Measurements from ENCODE around the gene HDDC3. TPM values are rescaled to one million over a fixed set of nuclear protein-coding genes. Genes with fewer than 3 reads are reported as not detected.

Gene HDDC3
- total RNA-seq, 1 donor from 2014 or later = 29.4 TPM

GRCh38 chr15:90914305-90915080 is 17.9 kb downstream of the HDDC3 start:
- Histone ChIP-seq H3K9me3 (no peaks in the 10 kb centered on the region), H3K27ac (no peak overlapping the region), H3K27me3 (no peaks in the 10 kb centered on the region), H3K4me3 (no peak overlapping the region), H3K36me3 (peaks cover 85 to 97% of the 10 kb centered on the region in 2 donors), H3K4me1 (no peaks in the 10 kb centered on the region)
- no peak for DNase-seq (ENCODE audit: low spot score in 2 of 2)
- TF ChIP-seq CTCF (IDR thresholded peaks at IDR 0.05) = no peak
- intact Hi-C loops (cut with DNase I) = no loop called here

GRCh38 chr15:90913398-90913944 is 18.9 kb downstream of the HDDC3 start:
- peaks cover 87 to 92% of the 10 kb centered on the region in 2 donors for H3K36me3 ChIP-seq
- no peak for DNase-seq (ENCODE audit: low spot score in 2 of 2)
- no peak for TF ChIP-seq CTCF (IDR thresholded peaks at IDR 0.05)

GRCh38 chr15:90912770-90913075 is 19.6 kb downstream of the HDDC3 start:
- intact Hi-C loops (cut with DNase I) = no loop called here
- no peaks in the 10 kb centered on the region for H3K27me3 ChIP-seq
- no peak overlapping the region for H3K4me3 ChIP-seq
- H3K27ac ChIP-seq = no peak overlapping the region
- no peaks in the 10 kb centered on the region for H3K4me1 ChIP-seq
- TF ChIP-seq CTCF (IDR thresholded peaks at IDR 0.05) = no peak
- peaks cover 84 to 88% of the 10 kb centered on the region in 2 donors for H3K36me3 ChIP-seq
- H3K9me3 ChIP-seq = no peaks in the 10 kb centered on the region
- DNase-seq (ENCODE audit: low spot score in 2 of 2) = no peak

More at GRCh38 chr15:90913398-90913944, 18.9 kb downstream of the HDDC3 start:
- Histone ChIP-seq H3K27ac (no peak overlapping the region), H3K4me3 (no peak overlapping the region), H3K27me3 (no peaks in the 10 kb centered on the region), H3K4me1 (no peaks in the 10 kb centered on the region), H3K9me3 (no peaks in the 10 kb centered on the region)
- intact Hi-C loops (cut with DNase I) = no loop called here

GRCh38 chr15:90911906-90912769 is 20.2 kb downstream of the HDDC3 start:
- H3K27ac ChIP-seq = no peak overlapping the region
- H3K4me3 ChIP-seq = no peak overlapping the region
- H3K36me3 ChIP-seq = peaks cover 86 to 88% of the 10 kb centered on the region in 2 donors
- H3K4me1 ChIP-seq = no peaks in the 10 kb centered on the region
- no peaks in the 10 kb centered on the region for H3K9me3 ChIP-seq
- intact Hi-C loops (cut with DNase I) = no loop called here
- DNase-seq (ENCODE audit: low spot score in 2 of 2) = no peak
- no peak for TF ChIP-seq CTCF (IDR thresholded peaks at IDR 0.05)
- H3K27me3 ChIP-seq = no peaks in the 10 kb centered on the region

GRCh38 chr15:90911302-90911623 is 21.1 kb downstream of the HDDC3 start:
- no peak overlapping the region for H3K27ac ChIP-seq
- intact Hi-C loops (cut with DNase I) = no loop called here
- H3K9me3 ChIP-seq = no peaks in the 10 kb centered on the region
- H3K36me3 ChIP-seq = peaks cover 86 to 87% of the 10 kb centered on the region in 2 donors
- no peaks in the 10 kb centered on the region for H3K4me1 ChIP-seq
- no peaks in the 10 kb centered on the region for H3K27me3 ChIP-seq
- H3K4me3 ChIP-seq = no peak overlapping the region
- no peak for DNase-seq (ENCODE audit: low spot score in 2 of 2)
- no peak for TF ChIP-seq CTCF (IDR thresholded peaks at IDR 0.05)

Data from ascending aorta (tissue), 2 donors.